Ovary (tissue), 9 donors: Measurements from ENCODE around the gene ITPR2. TPM values are rescaled to one million over a fixed set of nuclear protein-coding genes. Genes with fewer than 3 reads are reported as not detected.
"Not testable (repeated sequence)": the region's sequence is repeated elsewhere in the genome, so short reads cannot be mapped to it uniquely, and the experiment has no call there.

ENCODE experiments used
- DNase-seq, 5 donors: peaks; one replicate each; pipeline ENCODE4 v3.0.0-alpha.2; 2019 to 2020
- H3K27ac ChIP-seq, 2 donors: fragments of 200-600 bp; one replicate each; pipeline versions ENCODE4 v1.5.1 to v1.8.0; 2019 to 2022
- H3K27me3 ChIP-seq: fragments of 200-600 bp; one replicate; pipeline ENCODE4 v1.8.0; 2022
- H3K36me3 ChIP-seq: fragments of 200-600 bp; sonication (generic); one replicate; pipeline ENCODE4 v1.5.1; 2019
- H3K4me1 ChIP-seq: one replicate; pipeline ENCODE4 v1.8.1; 2013; ENCODE audit warnings: mild to moderate bottlenecking, moderate library complexity; ENCODE audit not compliant: insufficient read depth
- H3K4me3 ChIP-seq: fragments of 200-600 bp; sonication (generic); one replicate; pipeline ENCODE4 v1.5.1; 2017
- H3K9me3 ChIP-seq, 2 donors: fragments of 200-600 bp in 1 of 2; sonication (generic) in 1 of 2; one replicate each; pipeline versions ENCODE4 v1.5.1 to v1.8.1; 2013 to 2019; ENCODE audit warnings: mild to moderate bottlenecking in 1 of 2, moderate library complexity in 1 of 2
- CTCF ChIP-seq, 3 donors: fragments of 450-650 bp in 2 of 3; fragments of 200-600 bp in 1 of 3; IDR thresholded peaks; one replicate each; pipeline versions ENCODE4 v1.5.1 to v1.8.0; 2016 to 2022; ENCODE audit warnings: antibody characterized with exemption in 3 of 3, mild to moderate bottlenecking in 1 of 3
- EP300 ChIP-seq: sonication (generic); formaldehyde crosslinking; IDR thresholded peaks from one replicate; pipeline ENCODE4 v1.6.1; 2017; ENCODE audit warnings: antibody characterized with exemption
- POLR2A ChIP-seq: fragments of 450-650 bp; IDR thresholded peaks from one replicate; pipeline ENCODE4 v1.6.1; 2017; ENCODE audit warnings: antibody characterized with exemption, mild to moderate bottlenecking, moderate library complexity
- WGBS, 3 donors: extraction: QIAGEN DNeasy Blood & Tissue Kit in 1 of 3; methylation state at CpG; one replicate each; pipeline versions ENCODE4 v1.1.5 to v1.1.7; 2013 to 2017; 5-methylcytosine and 5-hydroxymethylcytosine counted together
- intact Hi-C, 4 donors: fragments of 100-400 bp; cut with DNase I; formaldehyde crosslinking; loops; one replicate each; pipeline versions ENCODE4 v1.11.0 to v1.15.1; 2022 to 2023
- polyA plus RNA-seq, 2 donors: library from polyadenylated mRNA; stranded (reverse); fragments of 200-250 nt in 1 of 2; fragments of 350-450 nt in 1 of 2; fragmentation: Illumina TruSeq in 1 of 2; extraction: RNeasy Lipid Tissue Mini Kit (QIAGEN cat#74804) in 1 of 2; gene quantifications; one replicate each; pipeline ENCODE4 v1.2.3, GENCODE V29; 2013 to 2014
- total RNA-seq, 7 donors: library from RNA; depleted of rRNA in 2 of 7; stranded (reverse); fragments of >200 nt in 2 of 7; fragmentation: NEBNext Ultra II Directional in 3 of 7; extraction: Animal tissue kit (Norgen Biotek cat#: 25700) in 3 of 7; gene quantifications; one replicate each; pipeline versions ENCODE4 v1.1.0 to v1.2.4, GENCODE V29; 2016 to 2023
- donor health status: DM: no; HTN: no; CAD: no; lungs with moderate emphysema.
- donor health status: DM: no; HTN: no; CAD: no.
- donor health status: Bipolar disorder and iron deficiency.
- donor health status: DM: yes; HTN: yes; CAD: no.
- donor health status: DM: no; HTN: no; CAD: no.
- donor health status: DM: yes; HTN: yes; CAD: no.

ITPR2 gene
- total and polyA plus RNA-seq, 9 donors = 5.9 to 51.1 (median 32.9) TPM

GRCh38 chr12:26523708-26524150, 309.3 kb downstream of the ITPR2 start:
- intact Hi-C loops = no loop called here
- peaks cover 0 to 3% of the 10 kb centered on the region in 2 donors for H3K9me3 ChIP-seq
- TF ChIP-seq POLR2A (no peak), EP300 (peak; percentile 50), CTCF (IDR thresholded peaks at IDR 0.05) (peak in 1 of 3 donors; percentile 17)
- peak; percentile 82 to 92 (median 90) for DNase-seq
- no peaks in the 10 kb centered on the region for H3K4me1 ChIP-seq
- 10 to 13% (median 10%) methylated on average over 9 of the region's 9 CpGs for WGBS, 3 donors
- H3K27me3 ChIP-seq = no peaks in the 10 kb centered on the region
- H3K36me3 ChIP-seq = no peaks in the 10 kb centered on the region
- H3K27ac ChIP-seq = peak overlapping the region in 1 of 2 donors; percentile 33
- no peak overlapping the region for H3K4me3 ChIP-seq

GRCh38 chr12:26520869-26521268, 312.1 kb downstream of the ITPR2 start:
- H3K9me3 ChIP-seq = peaks cover 0 to 3% of the 10 kb centered on the region in 2 donors
- no peak for DNase-seq
- intact Hi-C loops = no loop called here
- TF ChIP-seq CTCF (IDR thresholded peaks at IDR 0.05) (no peak), POLR2A (no peak), EP300 (no peak)
- no peaks in the 10 kb centered on the region for H3K27me3 ChIP-seq
- H3K36me3 ChIP-seq = no peaks in the 10 kb centered on the region
- no peak overlapping the region for H3K27ac ChIP-seq
- no peak overlapping the region for H3K4me3 ChIP-seq
- H3K4me1 ChIP-seq = no peaks in the 10 kb centered on the region

GRCh38 chr12:26520109-26520508, 312.9 kb downstream of the ITPR2 start:
- H3K27ac ChIP-seq = no peak overlapping the region
- H3K27me3 ChIP-seq = no peaks in the 10 kb centered on the region
- intact Hi-C loops = no loop called here
- DNase-seq = no peak
- no peak for TF ChIP-seq EP300
- no peak for TF ChIP-seq CTCF (IDR thresholded peaks at IDR 0.05)
- no peak for TF ChIP-seq POLR2A
- no peak overlapping the region for H3K4me3 ChIP-seq
- no peaks in the 10 kb centered on the region for H3K36me3 ChIP-seq
- no peaks in the 10 kb centered on the region for H3K9me3 ChIP-seq
- WGBS, 3 donors = 87 to 95% (median 94%) methylated on average over 1 of the region's 1 CpG
- H3K4me1 ChIP-seq = no peaks in the 10 kb centered on the region

- intact Hi-C loops = no loop called here
These were observed 313.5 kb downstream of the ITPR2 start for GRCh38 chr12:26519462-26519861.

GRCh38 chr12:26517320-26517719, 315.7 kb downstream of the ITPR2 start:
- WGBS, 3 donors = 86 to 90% (median 89%) methylated on average over 3 of the region's 3 CpGs
- H3K4me3 ChIP-seq, intact Hi-C loops, H3K27me3 ChIP-seq, H3K27ac ChIP-seq, H3K36me3 ChIP-seq, H3K9me3 ChIP-seq, H3K4me1 ChIP-seq, DNase-seq: not testable (repeated sequence)

More at GRCh38 chr12:26519462-26519861, 313.5 kb downstream of the ITPR2 start:
- no peak for TF ChIP-seq EP300
- TF ChIP-seq CTCF (IDR thresholded peaks at IDR 0.05) = no peak
- no peak for TF ChIP-seq POLR2A
- H3K36me3 ChIP-seq = no peaks in the 10 kb centered on the region
- H3K27ac ChIP-seq = no peak overlapping the region
- H3K4me3 ChIP-seq = no peak overlapping the region
- no peaks in the 10 kb centered on the region for H3K9me3 ChIP-seq
- H3K27me3 ChIP-seq = no peaks in the 10 kb centered on the region
- 91 to 95% (median 94%) methylated on average over 3 of the region's 3 CpGs for whole genome bisulfite sequencing, 3 donors
- H3K4me1 ChIP-seq = no peaks in the 10 kb centered on the region
- DNase-seq = no peak
